Measurements from ENCODE around the gene SLC4A1.

SLC4A1 gene

DNA sequence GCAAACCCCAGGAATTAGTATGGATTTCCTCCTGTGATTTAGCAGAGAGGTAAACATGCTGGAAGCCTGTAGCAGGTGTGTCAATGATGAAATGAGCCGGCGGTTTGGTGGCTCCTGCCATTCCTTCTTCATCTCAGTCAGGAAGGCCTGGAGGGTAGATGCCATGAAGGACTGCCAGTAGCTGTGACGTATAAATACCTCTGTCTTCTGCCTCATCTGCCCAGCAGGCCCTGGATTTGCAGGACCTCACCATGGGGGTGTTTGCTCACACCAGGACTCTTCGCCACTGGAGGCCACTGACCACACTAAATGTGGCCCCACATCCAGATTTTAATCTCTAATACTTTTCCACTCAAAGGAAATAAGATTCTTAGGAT is 16.1 kb upstream of the SLC4A1 start:
- Histone ChIP-seq H3K9me3 (ENCODE audit: control insufficient read depth, low read length) (no peaks in the 10 kb centered on the region), H3K4me3 (ENCODE audit: insufficient read depth, low read depth, low read length) (no peak overlapping the region), H3K36me3 (ENCODE audit: control insufficient read depth, insufficient read depth, low read length) (no peaks in the 10 kb centered on the region), H3K27me3 (ENCODE audit: control insufficient read depth, insufficient read depth, low read length, poor library complexity, severe bottlenecking) (no peaks in the 10 kb centered on the region), H3K27ac (ENCODE audit: insufficient read depth, low read depth, low read length, poor library complexity, severe bottlenecking) (no peak overlapping the region), H3K4me1 (ENCODE audit: control insufficient read depth, insufficient read depth, low read length) (no peaks in the 10 kb centered on the region)
- 90 to 92% methylated on average over 4 of the region's 4 CpGs for WGBS, 2 experiments

DNA sequence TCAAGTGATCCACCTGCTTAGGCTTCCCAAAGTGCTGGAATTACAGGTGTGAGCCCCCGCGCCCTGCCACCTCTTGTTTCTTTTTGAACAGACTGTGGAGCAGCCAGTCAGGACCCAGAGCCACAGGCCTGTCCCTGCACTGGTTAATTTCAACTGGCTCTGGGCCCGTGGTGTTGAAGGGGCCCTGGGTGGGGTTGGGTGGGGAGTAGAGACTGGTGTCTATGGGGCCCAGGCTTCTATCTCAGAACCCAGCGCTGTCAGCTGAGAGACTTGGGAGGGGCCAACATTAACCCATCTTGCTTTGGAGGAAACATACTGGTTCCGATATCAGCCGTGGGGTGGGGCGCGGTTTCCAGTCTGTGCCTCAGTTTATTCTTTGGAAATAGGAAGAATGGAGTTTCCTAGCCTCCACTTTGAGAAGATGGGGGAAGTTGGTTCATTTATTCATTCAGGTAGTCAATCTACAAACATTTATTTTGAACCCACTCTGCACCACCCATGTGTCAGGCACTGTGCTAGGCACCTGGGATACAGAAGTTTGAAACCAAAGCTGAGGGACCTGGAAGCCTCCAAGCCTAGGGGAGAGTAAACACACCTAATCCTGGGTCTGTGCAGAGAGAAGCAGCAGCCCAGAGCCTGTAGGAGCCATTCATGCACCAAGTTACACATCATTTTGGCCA is 15.5 kb upstream of the SLC4A1 start:
- H3K4me1 ChIP-seq (ENCODE audit: control insufficient read depth, insufficient read depth, low read length), result no peaks in the 10 kb centered on the region
- no peaks in the 10 kb centered on the region for H3K27me3 ChIP-seq (ENCODE audit: control insufficient read depth, insufficient read depth, low read length, poor library complexity, severe bottlenecking)
- H3K4me3 ChIP-seq (ENCODE audit: insufficient read depth, low read depth, low read length), result no peak overlapping the region
- WGBS, 2 experiments, result 89 to 94% methylated on average over 8 of the region's 8 CpGs
- H3K27ac ChIP-seq (ENCODE audit: insufficient read depth, low read depth, low read length, poor library complexity, severe bottlenecking), result no peak overlapping the region
- no peaks in the 10 kb centered on the region for H3K9me3 ChIP-seq (ENCODE audit: control insufficient read depth, low read length)
- H3K36me3 ChIP-seq (ENCODE audit: control insufficient read depth, insufficient read depth, low read length), result no peaks in the 10 kb centered on the region

DNA sequence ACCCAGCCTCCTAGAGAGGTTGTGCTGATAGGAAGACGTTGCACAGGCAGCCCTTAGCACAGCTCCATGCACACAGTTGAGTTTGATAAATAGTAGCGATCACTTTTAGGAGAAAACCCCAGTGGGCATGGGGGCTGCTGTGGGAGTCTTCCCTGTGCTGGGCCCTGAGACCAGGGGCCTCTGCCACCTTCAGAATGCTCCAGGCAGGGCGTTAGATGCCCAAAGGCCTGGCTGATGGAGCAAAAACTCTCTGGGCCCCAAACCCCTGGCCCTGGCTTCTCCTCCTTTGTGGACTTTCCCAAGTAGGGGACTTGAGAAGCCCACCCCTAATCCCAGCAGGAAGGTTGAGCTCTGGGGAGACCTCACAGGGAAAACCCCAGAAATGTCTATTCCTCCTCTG is 14.3 kb upstream of the SLC4A1 start:
- no peaks in the 10 kb centered on the region for H3K36me3 ChIP-seq (ENCODE audit: control insufficient read depth, insufficient read depth, low read length)
- H3K4me1 ChIP-seq (ENCODE audit: control insufficient read depth, insufficient read depth, low read length), result no peaks in the 10 kb centered on the region
- no peak overlapping the region for H3K27ac ChIP-seq (ENCODE audit: insufficient read depth, low read depth, low read length, poor library complexity, severe bottlenecking)
- WGBS, 2 experiments, result 84 to 90% methylated on average over 3 of the region's 3 CpGs
- no peak overlapping the region for H3K4me3 ChIP-seq (ENCODE audit: insufficient read depth, low read depth, low read length)
- H3K9me3 ChIP-seq (ENCODE audit: control insufficient read depth, low read length), result no peaks in the 10 kb centered on the region
- no peaks in the 10 kb centered on the region for H3K27me3 ChIP-seq (ENCODE audit: control insufficient read depth, insufficient read depth, low read length, poor library complexity, severe bottlenecking)

DNA sequence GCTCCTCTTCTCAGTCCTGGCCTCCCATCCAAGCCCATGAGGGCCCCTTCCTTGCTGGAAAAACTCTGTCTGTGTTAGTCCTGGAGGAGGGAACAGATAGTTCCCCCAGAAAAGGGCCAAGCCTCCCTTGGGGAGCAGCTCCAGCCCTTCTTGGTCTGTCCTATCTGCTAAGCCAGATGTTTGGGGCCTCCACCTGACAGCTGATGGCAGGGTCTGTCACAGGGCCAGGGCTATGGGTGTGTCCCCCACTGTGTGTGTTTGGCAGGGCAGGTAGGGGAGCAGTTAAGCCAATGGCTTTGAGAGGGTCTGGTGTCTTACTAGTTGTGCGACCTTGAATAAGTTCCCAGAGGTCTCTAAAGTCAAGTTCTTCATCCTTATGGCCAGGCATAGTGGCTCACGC is 13.6 kb upstream of the SLC4A1 start:
- Histone ChIP-seq H3K9me3 (ENCODE audit: control insufficient read depth, low read length) (no peaks in the 10 kb centered on the region), H3K4me1 (ENCODE audit: control insufficient read depth, insufficient read depth, low read length) (no peaks in the 10 kb centered on the region), H3K27ac (ENCODE audit: insufficient read depth, low read depth, low read length, poor library complexity, severe bottlenecking) (no peak overlapping the region), H3K27me3 (ENCODE audit: control insufficient read depth, insufficient read depth, low read length, poor library complexity, severe bottlenecking) (no peaks in the 10 kb centered on the region), H3K4me3 (ENCODE audit: insufficient read depth, low read depth, low read length) (no peak overlapping the region), H3K36me3 (ENCODE audit: control insufficient read depth, insufficient read depth, low read length) (no peaks in the 10 kb centered on the region)
- 86 to 96% methylated on average over 2 of the region's 2 CpGs for WGBS, 2 experiments

DNA sequence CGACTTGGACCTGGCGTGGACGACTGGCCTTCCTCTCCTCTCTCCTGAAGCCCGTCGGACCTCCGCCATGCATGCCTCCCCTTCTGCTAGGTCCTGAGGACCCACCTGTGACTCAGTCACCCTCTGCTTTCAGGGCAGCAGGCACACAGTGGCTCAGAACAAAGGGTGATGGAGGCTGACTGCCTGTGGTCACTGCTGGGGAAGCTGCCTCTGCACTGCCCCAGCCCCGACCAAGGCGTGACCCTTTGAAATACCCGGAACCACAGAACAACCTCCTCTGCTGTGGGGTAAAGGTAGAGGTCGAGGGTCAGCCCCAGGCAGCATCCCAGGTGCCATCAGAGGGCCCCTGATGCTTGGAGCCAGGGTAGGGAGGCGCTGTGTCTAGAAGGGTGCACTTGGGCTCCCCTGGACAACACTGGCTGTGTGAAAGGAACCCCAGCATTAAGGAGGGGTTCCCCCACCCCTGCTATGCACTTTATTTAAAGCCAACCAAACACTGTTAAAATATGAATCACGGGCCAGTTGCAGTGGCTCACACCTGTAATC is 12.5 kb upstream of the SLC4A1 start:
- H3K9me3 ChIP-seq (ENCODE audit: control insufficient read depth, low read length), result no peaks in the 10 kb centered on the region
- H3K4me1 ChIP-seq (ENCODE audit: control insufficient read depth, insufficient read depth, low read length), result no peaks in the 10 kb centered on the region
- no peak overlapping the region for H3K4me3 ChIP-seq (ENCODE audit: insufficient read depth, low read depth, low read length)
- no peaks in the 10 kb centered on the region for H3K27me3 ChIP-seq (ENCODE audit: control insufficient read depth, insufficient read depth, low read length, poor library complexity, severe bottlenecking)
- WGBS, 2 experiments, result 82 to 83% methylated on average over 12 of the region's 12 CpGs
- no peaks in the 10 kb centered on the region for H3K36me3 ChIP-seq (ENCODE audit: control insufficient read depth, insufficient read depth, low read length)
- no peak overlapping the region for H3K27ac ChIP-seq (ENCODE audit: insufficient read depth, low read depth, low read length, poor library complexity, severe bottlenecking)

DNA sequence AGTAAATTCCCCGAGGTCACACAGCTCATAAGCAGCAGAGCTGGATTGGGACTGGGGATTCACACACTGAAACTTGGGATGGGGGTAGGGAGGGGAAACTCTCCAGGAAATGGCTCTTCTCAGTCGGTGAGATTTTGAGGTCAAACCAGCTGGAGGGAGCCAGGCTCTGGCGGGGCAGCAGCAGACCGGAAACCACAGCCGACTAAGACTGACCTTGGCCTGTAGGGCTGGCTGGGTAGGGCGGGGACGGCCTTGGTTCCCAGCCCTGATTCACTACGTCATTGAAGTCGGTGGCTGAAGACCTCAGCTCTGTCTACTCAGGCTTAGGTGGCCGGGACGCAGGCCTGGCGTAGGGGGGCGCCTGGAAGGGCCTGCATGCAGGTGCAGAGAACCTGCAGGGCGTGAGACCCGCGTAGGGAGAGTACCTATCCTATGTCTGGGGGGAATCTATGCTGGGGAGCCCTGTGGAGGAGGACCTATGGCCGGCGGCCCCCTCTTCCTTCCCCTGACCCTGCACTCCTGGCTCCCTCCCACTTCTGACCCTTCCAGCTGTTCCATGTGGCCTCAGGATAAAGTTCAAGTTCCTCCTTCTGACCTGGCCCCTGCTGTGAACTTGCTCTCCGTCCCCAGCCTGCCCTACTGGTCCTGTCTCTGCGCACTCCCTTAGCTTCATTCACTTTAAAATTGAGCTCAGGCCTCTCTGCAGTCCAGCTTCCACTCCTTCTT is 11.9 kb upstream of the SLC4A1 start:
- H3K9me3 ChIP-seq (ENCODE audit: control insufficient read depth, low read length), result no peaks in the 10 kb centered on the region

DNA sequence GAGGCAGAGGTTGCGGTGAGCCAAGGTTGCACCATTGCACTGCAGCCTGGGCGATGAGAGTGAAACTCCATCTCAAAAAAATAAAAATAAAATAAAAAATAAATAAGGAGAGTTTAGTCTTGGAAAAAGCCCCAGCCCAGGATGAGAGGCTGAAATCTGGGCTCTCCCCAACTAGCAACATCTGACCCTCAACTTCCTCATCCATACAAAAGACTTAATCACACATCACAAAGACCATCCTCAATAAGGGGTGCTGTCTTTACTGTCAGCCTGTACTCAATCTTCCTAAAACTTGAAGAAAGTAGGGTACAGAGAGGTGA is 11.4 kb upstream of the SLC4A1 start:
- H3K36me3 ChIP-seq (ENCODE audit: control insufficient read depth, insufficient read depth, low read length), result no peaks in the 10 kb centered on the region
- 92 to 100% methylated on average over 1 of the region's 2 CpGs for WGBS, 2 experiments
- no peak overlapping the region for H3K27ac ChIP-seq (ENCODE audit: insufficient read depth, low read depth, low read length, poor library complexity, severe bottlenecking)
- no peak overlapping the region for H3K4me3 ChIP-seq (ENCODE audit: insufficient read depth, low read depth, low read length)
- H3K4me1 ChIP-seq (ENCODE audit: control insufficient read depth, insufficient read depth, low read length), result no peaks in the 10 kb centered on the region
- H3K27me3 ChIP-seq (ENCODE audit: control insufficient read depth, insufficient read depth, low read length, poor library complexity, severe bottlenecking), result no peaks in the 10 kb centered on the region
- no peaks in the 10 kb centered on the region for H3K9me3 ChIP-seq (ENCODE audit: control insufficient read depth, low read length)

More for the DNA sequence above, 11.9 kb upstream of the SLC4A1 start:
- 43 to 47% methylated on average over 20 of the region's 20 CpGs for WGBS, 2 experiments
- H3K4me3 ChIP-seq (ENCODE audit: insufficient read depth, low read depth, low read length), result no peak overlapping the region
- H3K27ac ChIP-seq (ENCODE audit: insufficient read depth, low read depth, low read length, poor library complexity, severe bottlenecking), result no peak overlapping the region
- no peaks in the 10 kb centered on the region for H3K4me1 ChIP-seq (ENCODE audit: control insufficient read depth, insufficient read depth, low read length)
- no peaks in the 10 kb centered on the region for H3K27me3 ChIP-seq (ENCODE audit: control insufficient read depth, insufficient read depth, low read length, poor library complexity, severe bottlenecking)
- no peaks in the 10 kb centered on the region for H3K36me3 ChIP-seq (ENCODE audit: control insufficient read depth, insufficient read depth, low read length)

DNA sequence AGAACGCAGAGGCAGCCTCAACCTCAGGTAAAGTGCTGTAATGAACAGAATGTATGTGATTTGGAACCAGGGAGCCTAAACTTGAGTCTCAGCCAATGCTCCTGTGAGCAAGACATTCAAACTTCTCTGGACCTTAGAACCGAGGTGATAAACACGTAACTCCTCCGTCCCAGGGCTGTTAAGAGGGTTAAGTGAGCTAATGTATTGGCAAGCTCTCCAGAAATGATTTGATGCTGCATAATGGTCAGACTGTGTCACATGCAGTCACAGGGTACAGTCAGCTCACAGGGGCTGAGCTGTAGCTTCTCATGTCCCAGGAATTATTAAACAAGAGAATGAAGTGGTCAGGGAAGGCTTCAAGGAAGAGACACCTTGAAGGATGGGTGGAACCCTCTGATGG is 10.0 kb upstream of the SLC4A1 start:
- Histone ChIP-seq H3K36me3 (ENCODE audit: control insufficient read depth, insufficient read depth, low read length) (no peaks in the 10 kb centered on the region), H3K4me1 (ENCODE audit: control insufficient read depth, insufficient read depth, low read length) (no peaks in the 10 kb centered on the region), H3K4me3 (ENCODE audit: insufficient read depth, low read depth, low read length) (no peak overlapping the region), H3K27ac (ENCODE audit: insufficient read depth, low read depth, low read length, poor library complexity, severe bottlenecking) (no peak overlapping the region), H3K27me3 (ENCODE audit: control insufficient read depth, insufficient read depth, low read length, poor library complexity, severe bottlenecking) (no peaks in the 10 kb centered on the region), H3K9me3 (ENCODE audit: control insufficient read depth, low read length) (no peaks in the 10 kb centered on the region)
- WGBS, 2 experiments, result 92 to 98% methylated on average over 4 of the region's 4 CpGs

DNA sequence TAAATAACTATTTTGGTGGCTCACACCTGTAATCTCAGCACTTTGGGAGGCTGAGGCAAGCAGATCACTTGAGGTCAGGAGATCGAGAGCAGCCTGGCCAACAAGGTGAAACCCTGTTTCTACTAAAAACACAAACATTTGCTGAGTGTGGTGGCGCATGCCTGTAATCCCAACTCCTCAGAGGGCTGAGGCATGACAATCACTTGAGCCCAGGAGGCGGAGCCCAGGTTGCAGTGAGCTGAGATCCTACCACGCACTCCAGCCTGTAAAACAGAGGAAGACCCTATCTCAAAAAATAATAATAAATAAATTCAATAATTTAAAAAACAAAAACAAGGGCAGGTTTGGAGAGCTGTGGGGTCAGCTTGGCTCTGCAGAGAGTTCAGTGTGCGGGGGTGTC is 5.7 kb upstream of the SLC4A1 start:
- H3K4me1 ChIP-seq (ENCODE audit: control insufficient read depth, insufficient read depth, low read length), result peaks cover 7% of the 10 kb centered on the region
- H3K9me3 ChIP-seq (ENCODE audit: control insufficient read depth, low read length), result no peaks in the 10 kb centered on the region
- H3K4me3 ChIP-seq (ENCODE audit: insufficient read depth, low read depth, low read length), result no peak overlapping the region
- 73 to 80% methylated on average over 4 to 5 of the region's 5 CpGs for WGBS, 2 experiments
- no peak overlapping the region for H3K27ac ChIP-seq (ENCODE audit: insufficient read depth, low read depth, low read length, poor library complexity, severe bottlenecking)
- H3K27me3 ChIP-seq (ENCODE audit: control insufficient read depth, insufficient read depth, low read length, poor library complexity, severe bottlenecking), result no peaks in the 10 kb centered on the region
- no peaks in the 10 kb centered on the region for H3K36me3 ChIP-seq (ENCODE audit: control insufficient read depth, insufficient read depth, low read length)

DNA sequence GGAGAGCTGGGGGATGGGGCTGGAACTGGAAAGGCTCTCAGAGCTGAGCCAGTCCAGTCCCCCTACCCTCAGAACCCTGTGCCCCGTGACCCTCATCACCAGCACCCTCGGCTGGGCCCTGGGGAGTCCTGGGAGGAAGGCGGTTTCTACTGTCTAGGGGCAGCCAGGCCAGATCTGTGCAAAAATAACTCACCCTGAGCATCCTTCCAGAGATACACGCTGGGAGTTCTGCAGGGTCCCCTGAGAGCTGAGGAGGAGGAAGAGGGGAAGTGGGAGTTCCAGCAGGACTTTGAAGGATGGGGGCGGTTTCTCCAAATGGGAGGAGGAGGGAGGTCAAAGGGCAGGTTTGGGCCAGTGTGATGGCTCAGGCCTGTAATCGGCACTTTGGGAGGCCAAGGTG is 5.0 kb upstream of the SLC4A1 start:
- Histone ChIP-seq H3K27me3 (ENCODE audit: control insufficient read depth, insufficient read depth, low read length, poor library complexity, severe bottlenecking) (no peaks in the 10 kb centered on the region), H3K4me1 (ENCODE audit: control insufficient read depth, insufficient read depth, low read length) (peaks cover 11% of the 10 kb centered on the region), H3K27ac (ENCODE audit: insufficient read depth, low read depth, low read length, poor library complexity, severe bottlenecking) (no peak overlapping the region), H3K36me3 (ENCODE audit: control insufficient read depth, insufficient read depth, low read length) (no peaks in the 10 kb centered on the region), H3K4me3 (ENCODE audit: insufficient read depth, low read depth, low read length) (no peak overlapping the region), H3K9me3 (ENCODE audit: control insufficient read depth, low read length) (no peaks in the 10 kb centered on the region)
- 88 to 91% methylated on average over 6 of the region's 6 CpGs for WGBS, 2 experiments

Data from ectodermal cell (in vitro differentiated cells).